Ishikawa (cell line): ENCODE results near the gene ZNHIT3.

Source experiments
- EP300 ChIP-seq: IDR thresholded peaks from 2 replicates; pipeline ENCODE4 v1.6.1; 2012; ENCODE audit warnings: borderline replicate concordance
- FOXM1 ChIP-seq: IDR thresholded peaks from 2 replicates; pipeline ENCODE4 v1.6.1; 2012; ENCODE audit warnings: low read depth, borderline replicate concordance
- TAF1 ChIP-seq: IDR thresholded peaks from 2 replicates; pipeline ENCODE4 v1.6.1; 2012; ENCODE audit warnings: low read depth, mild to moderate bottlenecking
- TEAD4 ChIP-seq: IDR thresholded peaks from 2 replicates; pipeline ENCODE4 v1.6.1; 2012
- USF1 ChIP-seq: IDR thresholded peaks from 2 replicates; pipeline ENCODE4 v1.6.1; 2012
- TF ChIP-seq, protein P1 (sequence below): IDR thresholded peaks from 2 replicates; pipeline ENCODE4 v1.6.1; 2012; ENCODE audit warnings: low read depth, mild to moderate bottlenecking

- no peak for TF ChIP-seq TAF1
- no peak for TF ChIP-seq EP300
- TF ChIP-seq, protein P1, sequence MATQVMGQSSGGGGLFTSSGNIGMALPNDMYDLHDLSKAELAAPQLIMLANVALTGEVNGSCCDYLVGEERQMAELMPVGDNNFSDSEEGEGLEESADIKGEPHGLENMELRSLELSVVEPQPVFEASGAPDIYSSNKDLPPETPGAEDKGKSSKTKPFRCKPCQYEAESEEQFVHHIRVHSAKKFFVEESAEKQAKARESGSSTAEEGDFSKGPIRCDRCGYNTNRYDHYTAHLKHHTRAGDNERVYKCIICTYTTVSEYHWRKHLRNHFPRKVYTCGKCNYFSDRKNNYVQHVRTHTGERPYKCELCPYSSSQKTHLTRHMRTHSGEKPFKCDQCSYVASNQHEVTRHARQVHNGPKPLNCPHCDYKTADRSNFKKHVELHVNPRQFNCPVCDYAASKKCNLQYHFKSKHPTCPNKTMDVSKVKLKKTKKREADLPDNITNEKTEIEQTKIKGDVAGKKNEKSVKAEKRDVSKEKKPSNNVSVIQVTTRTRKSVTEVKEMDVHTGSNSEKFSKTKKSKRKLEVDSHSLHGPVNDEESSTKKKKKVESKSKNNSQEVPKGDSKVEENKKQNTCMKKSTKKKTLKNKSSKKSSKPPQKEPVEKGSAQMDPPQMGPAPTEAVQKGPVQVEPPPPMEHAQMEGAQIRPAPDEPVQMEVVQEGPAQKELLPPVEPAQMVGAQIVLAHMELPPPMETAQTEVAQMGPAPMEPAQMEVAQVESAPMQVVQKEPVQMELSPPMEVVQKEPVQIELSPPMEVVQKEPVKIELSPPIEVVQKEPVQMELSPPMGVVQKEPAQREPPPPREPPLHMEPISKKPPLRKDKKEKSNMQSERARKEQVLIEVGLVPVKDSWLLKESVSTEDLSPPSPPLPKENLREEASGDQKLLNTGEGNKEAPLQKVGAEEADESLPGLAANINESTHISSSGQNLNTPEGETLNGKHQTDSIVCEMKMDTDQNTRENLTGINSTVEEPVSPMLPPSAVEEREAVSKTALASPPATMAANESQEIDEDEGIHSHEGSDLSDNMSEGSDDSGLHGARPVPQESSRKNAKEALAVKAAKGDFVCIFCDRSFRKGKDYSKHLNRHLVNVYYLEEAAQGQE = no peak
- no peak for TF ChIP-seq USF1
- no peak for TF ChIP-seq TEAD4
- TF ChIP-seq FOXM1 = no peak
Measured at GRCh38 chr17:36461330-36462110, 25.0 kb upstream of the ZNHIT3 start.
